GM18520 (cell line): ENCODE data around the gene GNAS-AS1.

Experiments used
- ATAC-seq: cut with Tn5 transposase; IDR thresholded peaks from one replicate; pipeline ENCODE4 v1.9.1; 2021; ENCODE audit not compliant: unreplicated experiment

Gene GNAS-AS1

DNA sequence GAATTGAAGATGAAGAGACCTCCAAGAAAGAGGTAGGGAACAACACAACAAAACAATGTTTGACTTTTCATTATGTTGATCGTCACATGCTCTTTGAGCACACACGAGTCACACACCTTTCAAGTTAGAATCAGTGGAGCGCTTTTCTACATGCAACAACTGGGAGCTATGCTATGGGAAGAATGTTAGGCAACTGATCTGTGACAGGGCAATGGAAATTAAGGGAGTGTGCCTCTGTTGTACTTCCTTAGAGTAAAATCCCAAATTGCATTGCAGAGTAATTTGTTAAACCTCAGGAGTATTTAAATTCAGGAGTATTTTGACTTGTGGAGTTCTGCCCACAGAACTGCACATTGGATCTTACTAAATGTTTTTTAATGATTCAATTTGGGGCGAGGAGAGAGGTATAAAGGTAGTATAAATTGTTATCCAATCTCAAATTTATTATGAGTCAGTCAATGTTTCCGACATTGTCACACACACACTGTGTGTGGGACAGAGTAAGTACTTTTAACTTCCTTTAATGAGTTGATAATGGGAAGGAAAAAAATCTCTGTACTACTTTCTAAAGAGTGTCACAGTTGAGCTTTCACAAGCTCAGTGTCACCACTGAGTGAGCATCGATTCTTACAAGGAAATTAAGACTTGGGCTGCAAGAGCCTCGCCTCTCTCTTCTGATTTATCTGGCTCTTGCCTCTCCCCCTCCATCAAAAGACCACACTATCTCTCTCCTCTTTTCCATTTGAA is 12.5 kb upstream of the GNAS-AS1 start:
- no peak for ATAC-seq

DNA sequence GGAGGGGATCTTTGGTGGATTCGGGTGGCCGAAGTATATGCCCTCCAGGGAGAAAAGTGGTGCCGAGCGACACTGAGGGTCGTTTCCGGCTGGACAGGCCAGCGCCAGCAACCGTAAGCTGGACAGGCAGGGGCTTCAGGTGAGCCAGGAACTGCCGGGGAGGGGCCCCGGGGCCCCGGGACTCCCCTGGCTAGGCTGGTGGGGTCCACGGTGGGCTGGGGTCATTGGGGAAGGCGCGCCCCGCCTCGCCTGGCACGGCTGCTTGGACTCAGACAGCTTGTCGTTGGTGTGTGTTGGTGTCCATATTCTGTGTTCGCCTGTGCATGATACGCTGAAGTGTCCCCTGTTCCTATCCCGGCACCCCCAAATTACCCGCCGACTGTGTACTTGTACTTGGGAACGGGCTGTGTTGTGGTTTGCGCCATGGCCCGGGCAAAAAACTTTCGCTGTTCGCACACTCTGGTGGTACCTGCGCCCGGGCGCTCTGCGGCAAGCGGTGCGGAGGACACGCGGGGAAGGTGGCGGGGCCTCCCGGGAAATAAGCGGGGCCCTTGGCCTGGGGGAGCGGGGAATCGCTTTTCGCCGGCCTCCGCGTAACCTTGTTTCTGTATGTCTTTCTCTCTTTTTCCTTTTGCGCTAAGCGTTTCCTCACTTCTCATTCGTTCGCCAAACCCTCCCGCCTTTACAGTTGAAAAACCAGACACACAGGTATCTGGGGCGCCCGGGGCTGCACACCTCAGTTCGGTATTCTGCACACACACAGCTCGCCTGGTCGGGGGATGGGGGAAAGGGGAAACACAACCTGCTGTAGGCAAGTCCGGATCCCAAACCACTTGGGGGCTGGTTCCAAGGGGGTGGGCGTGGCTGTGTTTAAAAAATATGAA is 5.0 kb upstream of the GNAS-AS1 start:
- no peak for ATAC-seq

DNA sequence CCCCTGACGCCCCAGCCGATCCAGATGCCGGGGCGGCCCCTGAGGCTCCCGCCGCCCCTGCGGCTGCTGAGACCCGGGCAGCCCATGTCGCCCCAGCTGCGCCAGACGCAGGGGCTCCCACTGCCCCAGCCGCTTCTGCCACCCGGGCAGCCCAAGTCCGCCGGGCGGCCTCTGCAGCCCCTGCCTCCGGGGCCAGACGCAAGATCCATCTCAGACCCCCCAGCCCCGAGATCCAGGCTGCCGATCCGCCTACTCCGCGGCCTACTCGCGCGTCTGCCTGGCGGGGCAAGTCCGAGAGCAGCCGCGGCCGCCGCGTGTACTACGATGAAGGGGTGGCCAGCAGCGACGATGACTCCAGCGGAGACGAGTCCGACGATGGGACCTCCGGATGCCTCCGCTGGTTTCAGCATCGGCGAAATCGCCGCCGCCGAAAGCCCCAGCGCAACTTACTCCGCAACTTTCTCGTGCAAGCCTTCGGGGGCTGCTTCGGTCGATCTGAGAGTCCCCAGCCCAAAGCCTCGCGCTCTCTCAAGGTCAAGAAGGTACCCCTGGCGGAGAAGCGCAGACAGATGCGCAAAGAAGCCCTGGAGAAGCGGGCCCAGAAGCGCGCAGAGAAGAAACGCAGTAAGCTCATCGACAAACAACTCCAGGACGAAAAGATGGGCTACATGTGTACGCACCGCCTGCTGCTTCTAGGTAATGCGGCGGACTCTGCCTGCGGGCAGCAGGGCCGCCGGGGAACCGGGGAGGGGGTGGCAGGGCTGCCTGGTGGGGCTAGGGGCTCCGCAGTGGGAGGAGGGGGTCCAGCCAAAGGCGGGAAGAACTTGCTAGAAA is 4.2 kb upstream of the GNAS-AS1 start:
- ATAC-seq: no peak

DNA sequence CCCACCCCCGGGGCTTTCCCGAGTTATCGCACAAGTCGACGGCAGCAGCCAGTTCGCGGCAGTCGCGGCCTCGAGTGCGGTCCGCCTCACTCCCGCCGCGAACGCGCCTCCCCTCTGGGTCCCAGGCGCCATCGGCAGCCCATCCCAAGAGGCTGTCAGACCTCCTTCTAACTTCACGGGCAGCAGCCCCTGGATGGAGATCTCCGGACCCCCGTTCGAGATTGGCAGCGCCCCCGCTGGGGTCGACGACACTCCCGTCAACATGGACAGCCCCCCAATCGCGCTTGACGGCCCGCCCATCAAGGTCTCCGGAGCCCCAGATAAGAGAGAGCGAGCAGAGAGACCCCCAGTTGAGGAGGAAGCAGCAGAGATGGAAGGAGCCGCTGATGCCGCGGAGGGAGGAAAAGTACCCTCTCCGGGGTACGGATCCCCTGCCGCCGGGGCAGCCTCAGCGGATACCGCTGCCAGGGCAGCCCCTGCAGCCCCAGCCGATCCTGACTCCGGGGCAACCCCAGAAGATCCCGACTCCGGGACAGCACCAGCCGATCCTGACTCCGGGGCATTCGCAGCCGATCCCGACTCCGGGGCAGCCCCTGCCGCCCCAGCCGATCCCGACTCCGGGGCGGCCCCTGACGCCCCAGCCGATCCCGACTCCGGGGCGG is 3.4 kb upstream of the GNAS-AS1 start:
- ATAC-seq: no peak

DNA sequence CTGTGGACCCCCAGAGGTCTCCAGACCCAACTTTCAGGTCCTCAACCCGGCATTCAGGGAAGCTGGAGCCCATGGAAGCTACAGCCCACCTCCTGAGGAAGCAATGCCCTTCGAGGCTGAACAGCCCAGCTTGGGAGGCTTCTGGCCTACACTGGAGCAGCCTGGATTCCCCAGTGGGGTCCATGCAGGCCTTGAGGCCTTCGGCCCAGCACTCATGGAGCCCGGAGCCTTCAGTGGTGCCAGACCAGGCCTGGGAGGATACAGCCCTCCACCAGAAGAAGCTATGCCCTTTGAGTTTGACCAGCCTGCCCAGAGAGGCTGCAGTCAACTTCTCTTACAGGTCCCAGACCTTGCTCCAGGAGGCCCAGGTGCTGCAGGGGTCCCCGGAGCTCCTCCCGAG is 2.8 kb upstream of the GNAS-AS1 start:
- no peak for ATAC-seq

DNA sequence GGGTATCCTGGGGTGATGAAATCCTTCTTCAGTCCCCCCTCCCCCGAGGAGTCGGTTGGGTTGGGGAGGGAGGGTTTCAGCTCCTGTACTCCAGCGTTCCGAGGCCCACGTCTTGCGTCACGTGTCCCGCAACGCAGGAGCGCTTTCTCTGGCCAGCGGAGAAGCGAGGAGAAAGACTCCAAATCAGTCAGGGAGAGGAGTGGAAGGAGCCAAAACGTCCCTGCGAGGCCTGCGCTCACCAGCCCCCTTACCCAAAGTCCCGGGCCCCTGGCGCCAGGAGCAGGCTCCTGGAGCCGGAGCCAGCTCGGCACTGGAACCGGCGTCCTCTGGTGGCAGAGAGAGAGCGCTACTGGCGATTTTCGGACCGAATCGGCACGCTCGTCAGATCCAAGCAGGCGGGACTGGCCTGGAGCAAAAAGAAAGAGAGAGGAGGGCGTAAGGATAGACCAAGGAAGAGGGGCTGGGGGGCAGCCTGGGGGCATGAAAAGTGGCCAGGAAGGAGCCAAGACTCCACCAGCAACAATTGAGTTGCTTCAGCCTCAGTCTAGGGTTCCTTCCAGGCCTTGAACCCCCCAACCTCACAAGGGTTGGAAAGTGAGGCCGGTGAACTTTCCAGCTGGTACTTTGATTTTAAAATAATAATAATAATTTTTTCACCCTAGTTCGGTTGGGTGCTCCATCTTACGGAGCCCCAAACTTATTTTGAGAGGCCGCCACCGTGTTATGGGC is 2.0 kb upstream of the GNAS-AS1 start, which contains the start of gene GNAS:
GNAS (plus strand) TSS at position 174 of the 729 bp plus-strand sequence.
- no peak for ATAC-seq

DNA sequence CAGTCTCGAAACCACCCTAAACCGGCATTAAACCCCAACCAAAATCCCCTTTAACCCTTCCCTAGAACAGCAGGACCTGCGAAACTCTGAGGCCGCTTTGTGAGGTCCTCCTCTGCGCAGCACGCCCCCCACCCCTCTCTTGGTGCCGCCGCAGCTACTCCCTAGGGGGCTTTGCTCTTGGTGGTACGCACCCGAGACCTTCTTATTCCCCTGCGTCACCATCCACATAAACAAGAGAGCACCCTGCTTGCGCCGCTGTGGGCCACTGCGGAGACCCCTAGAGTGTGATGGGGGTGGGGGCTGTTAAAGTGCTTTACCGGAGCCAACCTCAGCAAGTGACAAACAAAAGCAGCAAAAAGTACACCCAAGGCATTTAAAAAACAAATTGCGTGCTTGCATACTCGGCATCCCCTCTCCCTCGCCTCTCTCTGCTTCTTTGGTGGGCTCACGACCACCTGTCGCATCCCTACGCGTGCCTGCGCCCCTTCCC is 1.3 kb upstream of the GNAS-AS1 start:
- ATAC-seq: no peak

DNA sequence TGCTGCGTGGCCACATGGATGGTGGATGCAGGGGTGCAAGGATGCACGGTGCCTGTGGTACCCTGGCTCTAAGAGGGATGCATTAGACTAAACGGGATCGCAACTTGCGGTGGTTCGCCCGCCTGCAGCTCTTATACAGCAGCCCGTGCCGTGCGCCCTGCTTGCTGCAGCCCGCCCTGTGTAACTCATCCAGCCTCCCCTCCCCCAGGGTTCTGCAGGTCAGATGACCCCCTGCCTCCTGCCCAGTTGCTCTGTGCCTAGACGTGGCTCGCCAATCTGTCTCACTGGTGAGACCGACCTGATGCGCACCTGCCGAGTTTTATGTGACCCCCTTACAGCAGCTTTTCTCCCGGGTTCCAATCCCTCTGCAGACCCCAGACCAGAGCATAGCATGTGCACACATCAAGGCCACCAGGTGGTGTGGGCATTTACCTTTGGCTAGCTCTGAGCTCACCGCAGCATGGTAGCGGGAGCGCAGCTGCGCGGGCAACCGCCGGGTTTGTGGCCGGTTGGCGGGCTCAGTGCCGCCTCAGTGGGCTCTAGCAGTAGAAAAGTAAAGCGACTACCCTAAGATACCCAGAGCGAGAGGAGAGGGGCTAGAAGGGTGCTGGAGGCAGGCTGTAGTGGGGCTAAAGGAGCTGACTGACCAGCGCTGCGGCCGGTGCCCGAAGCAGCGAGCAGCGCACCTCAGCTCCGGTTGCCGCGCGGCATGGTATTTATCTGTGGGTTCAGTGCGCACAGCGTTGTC is 693 bp upstream of the GNAS-AS1 start:
- ATAC-seq: no peak

DNA sequence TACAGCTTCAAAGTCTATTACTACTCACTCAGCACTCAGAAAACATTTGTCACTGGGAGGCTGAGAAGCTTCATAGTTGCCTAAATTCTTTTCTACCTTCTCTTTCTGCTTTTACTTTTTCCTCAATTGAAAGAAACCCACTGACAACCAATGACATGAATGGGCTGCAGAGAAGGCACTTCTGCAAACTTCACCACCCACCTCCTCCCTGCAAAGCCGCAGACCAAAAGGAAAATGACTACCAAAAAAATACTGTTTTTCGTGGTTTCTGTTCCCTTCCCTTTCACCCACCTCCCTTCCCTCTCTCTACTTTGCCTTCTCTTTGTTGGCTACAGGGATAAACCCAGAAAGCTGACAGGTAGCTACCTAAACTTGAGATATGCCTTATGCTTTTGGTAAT is 3.2 kb downstream of the GNAS-AS1 start:
- ATAC-seq: no peak

DNA sequence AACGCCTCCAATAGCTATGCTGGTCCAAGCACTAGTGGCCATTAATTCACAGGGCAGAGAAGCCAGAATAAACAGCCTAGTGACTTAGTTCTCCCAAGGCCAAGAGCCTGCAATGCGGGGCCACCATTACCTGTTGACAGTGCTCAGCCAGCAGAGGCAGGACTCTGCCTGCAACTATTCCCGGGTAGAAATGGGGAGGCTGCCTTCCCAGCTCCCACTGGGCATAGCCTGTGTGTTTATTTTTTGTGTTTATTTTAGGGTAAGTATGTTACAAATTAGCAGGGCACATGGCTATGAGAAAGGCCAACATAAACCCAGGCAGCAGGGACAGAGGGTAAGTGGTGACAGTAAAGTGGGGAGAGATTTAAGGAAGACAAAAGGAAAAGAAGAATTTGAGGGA is 5.0 kb downstream of the GNAS-AS1 start:
- ATAC-seq: no peak

DNA sequence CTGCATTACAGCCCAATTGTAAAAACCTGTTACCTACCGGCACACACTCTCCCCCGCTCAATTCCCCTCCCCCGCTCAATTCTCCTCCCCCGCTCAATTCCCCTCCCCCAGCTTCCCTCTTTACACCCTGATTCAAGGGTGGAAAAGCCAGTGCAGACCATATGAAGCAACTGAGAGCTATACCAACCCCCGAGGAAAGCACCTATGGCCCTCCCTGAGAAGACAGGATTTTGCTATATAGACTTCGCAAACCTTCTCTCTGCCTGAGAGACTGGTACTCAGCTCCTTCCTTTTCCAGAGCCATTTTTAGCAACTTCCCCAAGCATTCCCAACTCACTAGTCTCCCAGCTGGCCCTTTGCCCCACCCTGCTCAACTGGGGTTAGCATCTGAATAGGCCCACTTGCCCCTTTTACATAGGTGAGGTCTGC is 7.6 kb downstream of the GNAS-AS1 start:
- ATAC-seq: no peak

DNA sequence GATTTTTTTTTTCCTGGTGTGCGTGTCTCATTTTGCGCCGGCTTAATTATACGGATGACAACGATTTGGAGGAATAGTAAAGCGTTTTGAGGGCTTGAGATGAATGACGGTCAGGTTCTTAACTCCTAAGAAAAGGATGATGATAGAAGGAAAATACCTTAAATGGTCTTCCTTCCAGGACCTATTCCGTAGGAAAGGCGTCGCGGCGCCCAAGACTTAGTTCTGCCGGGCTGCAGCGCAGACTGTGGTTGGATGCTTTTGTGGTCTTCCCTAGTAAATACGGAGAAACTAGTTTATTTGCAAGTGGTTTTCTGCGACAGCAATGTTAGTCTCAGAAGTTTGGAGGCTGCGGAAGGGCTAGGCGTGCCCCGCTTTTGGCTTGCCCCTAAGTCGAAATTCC is 8.4 kb downstream of the GNAS-AS1 start:
- ATAC-seq: no peak

DNA sequence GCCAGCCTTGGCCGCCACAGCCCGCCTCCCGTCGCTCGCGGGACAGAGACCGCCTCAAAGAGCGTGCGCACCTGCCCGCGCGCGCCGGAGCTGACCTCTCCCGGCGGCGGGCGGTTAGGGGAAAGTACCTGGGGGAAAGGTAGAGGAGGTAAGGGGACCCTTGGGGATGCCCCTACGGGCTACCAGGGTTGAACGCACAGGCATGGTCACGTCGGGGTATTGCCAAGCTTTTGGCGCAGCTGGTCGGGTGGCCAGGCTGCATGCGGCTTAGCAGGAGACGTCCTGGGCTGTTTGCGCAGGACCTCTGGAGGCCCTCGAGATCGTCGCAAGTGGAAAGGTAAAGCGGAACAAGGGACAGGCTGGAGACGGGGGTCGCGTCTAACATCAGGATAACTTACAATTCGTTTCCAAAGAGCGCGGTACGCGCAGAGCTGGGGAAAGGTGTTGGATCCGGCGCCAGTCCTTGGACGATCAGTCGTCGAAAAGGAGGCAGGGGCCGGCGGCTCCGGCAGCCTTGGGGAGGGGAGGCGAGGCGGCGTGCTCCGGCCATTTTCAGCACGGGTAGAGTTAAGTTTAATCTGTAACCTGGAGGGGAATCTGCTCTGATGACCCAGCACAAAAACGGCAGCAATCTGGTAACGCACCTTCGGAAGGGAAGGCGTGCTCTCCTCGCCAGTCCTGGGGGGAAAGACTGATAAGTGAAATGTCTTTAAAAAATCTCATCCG is 9.0 kb downstream of the GNAS-AS1 start:
- no peak for ATAC-seq

DNA sequence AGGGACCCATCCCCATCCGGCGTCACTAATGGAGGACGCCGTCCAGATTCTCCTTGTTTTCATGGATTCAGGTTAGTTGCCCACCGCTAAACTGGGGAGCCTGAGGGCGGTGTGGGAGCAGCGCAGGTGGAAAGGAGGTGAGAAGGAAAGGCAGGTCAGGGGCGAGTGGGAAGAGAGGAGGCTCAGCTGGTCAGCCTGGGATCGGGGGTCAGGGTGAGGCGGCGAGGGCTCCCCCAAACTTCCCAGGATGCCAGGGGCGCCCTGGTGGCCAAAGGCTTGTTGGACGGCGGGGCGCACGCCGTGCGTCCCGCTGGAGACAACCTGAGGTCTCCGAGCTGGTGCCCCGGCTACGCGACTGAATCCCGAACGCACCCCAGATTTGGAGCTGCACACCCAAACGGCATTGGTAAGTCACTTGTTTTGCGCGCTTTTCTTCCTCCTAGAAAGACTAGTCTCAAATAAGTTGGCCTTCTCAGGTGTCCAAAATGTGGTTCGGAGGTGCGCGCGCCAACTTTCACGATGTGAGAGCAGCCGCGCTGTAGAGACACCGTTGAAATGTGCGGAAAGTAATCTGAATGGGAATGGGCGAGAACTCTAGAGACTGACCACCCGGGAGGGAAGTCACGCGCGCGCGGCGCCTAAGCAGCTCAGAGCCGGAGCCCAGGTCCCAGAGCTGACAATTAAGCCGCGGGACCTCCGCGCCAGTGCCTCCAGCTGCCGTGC is 9.7 kb downstream of the GNAS-AS1 start:
- ATAC-seq: no peak

DNA sequence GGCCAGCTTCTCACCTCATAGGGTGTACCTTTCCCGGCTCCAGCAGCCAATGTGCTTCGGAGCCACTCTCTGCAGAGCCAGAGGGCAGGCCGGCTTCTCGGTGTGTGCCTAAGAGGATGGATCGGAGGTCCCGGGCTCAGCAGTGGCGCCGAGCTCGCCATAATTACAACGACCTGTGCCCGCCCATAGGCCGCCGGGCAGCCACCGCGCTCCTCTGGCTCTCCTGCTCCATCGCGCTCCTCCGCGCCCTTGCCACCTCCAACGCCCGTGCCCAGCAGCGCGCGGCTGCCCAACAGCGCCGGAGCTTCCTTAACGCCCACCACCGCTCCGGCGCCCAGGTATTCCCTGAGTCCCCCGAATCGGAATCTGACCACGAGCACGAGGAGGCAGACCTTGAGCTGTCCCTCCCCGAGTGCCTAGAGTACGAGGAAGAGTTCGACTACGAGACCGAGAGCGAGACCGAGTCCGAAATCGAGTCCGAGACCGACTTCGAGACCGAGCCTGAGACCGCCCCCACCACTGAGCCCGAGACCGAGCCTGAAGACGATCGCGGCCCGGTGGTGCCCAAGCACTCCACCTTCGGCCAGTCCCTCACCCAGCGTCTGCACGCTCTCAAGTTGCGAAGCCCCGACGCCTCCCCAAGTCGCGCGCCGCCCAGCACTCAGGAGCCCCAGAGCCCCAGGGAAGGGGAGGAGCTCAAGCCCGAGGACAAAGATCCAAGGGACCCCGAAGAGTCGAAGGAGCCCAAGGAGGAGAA is 10.5 kb downstream of the GNAS-AS1 start:
- no peak for ATAC-seq

DNA sequence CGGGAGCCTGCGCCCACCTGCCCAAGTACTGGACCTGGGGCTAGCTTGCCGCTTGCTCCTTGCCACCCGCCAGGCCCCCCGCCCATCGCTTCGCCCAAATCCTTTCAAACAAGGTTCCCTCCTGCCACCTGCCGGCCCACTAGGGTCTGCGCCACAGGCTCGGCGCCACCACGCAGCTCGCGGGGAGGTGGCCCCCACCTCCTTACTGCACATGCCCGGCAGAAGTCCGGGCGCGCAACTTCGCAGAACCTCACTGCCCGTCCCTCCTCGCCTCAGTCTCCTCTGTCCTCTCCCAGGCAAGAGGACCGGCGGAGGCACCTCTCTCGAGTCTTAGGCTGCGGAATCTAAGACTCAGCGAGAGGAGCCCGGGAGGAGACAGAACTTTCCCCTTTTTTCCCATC is 11.2 kb downstream of the GNAS-AS1 start:
- no peak for ATAC-seq

DNA sequence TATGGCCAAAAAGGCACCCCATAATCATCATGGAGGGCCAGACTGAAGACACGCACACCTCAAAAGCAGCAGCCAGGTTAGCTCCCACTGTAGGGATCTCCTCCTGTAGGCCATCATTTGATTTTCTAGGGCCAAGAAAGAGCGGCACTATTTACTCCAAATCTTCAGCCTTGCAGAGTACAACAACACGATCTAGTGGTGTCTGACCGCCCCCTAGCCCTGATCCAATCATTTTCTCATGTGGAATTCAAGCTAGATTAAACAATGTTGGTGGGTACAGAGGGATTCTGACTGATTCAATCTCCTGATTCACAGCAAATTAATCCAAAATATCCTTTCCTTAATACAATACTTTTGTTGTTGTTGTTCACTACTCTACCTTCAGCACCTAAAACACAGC is 12.5 kb downstream of the GNAS-AS1 start:
- no peak for ATAC-seq
